Astrocyte (in vitro differentiated cells and primary cell): ENCODE measurements around the gene ARPC2.

Experiments used
- EZH2 ChIP-seq: IDR thresholded peaks from 2 replicates; pipeline ENCODE4 v1.6.1; 2012; ENCODE audit warnings: mild to moderate bottlenecking, low read length, inconsistent platforms; ENCODE audit not compliant: insufficient read depth
- TF ChIP-seq, protein P1 (sequence below): IDR thresholded peaks from 2 replicates; pipeline ENCODE4 v1.5.1; 2011; ENCODE audit warnings: low read depth, mild to moderate bottlenecking, inconsistent platforms, low read length, moderate library complexity; ENCODE audit not compliant: insufficient read depth

DNA sequence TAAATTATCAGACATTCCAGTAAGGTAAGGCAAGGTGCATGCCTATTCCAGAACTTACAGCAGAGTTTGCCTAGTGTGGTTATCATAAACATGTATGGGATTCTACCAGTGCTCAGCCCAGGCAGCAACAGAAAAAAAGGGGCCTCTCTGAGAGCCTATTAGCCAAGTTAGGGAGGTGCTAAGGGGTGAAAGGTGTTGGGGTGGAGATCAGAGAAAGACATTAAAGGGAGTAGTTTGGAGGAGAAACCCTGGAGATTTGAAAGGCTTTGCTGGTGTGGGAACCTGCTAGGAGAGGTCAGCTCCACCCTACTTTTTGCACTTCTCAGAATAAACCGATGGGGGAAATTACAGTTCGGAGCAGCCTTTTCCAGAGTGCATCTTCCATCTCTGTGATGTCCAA is 2.9 kb downstream of the ARPC2 start:
- TF ChIP-seq, protein P1, sequence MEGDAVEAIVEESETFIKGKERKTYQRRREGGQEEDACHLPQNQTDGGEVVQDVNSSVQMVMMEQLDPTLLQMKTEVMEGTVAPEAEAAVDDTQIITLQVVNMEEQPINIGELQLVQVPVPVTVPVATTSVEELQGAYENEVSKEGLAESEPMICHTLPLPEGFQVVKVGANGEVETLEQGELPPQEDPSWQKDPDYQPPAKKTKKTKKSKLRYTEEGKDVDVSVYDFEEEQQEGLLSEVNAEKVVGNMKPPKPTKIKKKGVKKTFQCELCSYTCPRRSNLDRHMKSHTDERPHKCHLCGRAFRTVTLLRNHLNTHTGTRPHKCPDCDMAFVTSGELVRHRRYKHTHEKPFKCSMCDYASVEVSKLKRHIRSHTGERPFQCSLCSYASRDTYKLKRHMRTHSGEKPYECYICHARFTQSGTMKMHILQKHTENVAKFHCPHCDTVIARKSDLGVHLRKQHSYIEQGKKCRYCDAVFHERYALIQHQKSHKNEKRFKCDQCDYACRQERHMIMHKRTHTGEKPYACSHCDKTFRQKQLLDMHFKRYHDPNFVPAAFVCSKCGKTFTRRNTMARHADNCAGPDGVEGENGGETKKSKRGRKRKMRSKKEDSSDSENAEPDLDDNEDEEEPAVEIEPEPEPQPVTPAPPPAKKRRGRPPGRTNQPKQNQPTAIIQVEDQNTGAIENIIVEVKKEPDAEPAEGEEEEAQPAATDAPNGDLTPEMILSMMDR = no peak
- no peak for TF ChIP-seq EZH2
